Measurements from ENCODE around the gene DENND1C. TPM values are rescaled to one million over a fixed set of nuclear protein-coding genes. Genes with fewer than 3 reads are reported as not detected.

Gene DENND1C
- total RNA-seq, 1 donor from 2014 or later: not detected

- Mint-ChIP-seq H3K4me3 (peak overlapping the region; percentile 87), H3K9me3 (no peaks in the 10 kb centered on the region), H3K36me3 (no peaks in the 10 kb centered on the region), H3K27me3 (ENCODE audit: insufficient read depth, low read depth) (peaks cover 19% of the 10 kb centered on the region), H3K27ac (peak overlapping the region; percentile 44), H3K4me1 (peaks cover 27% of the 10 kb centered on the region)
- Histone ChIP-seq H3K27me3 (no peaks in the 10 kb centered on the region), H3K9me3 (ENCODE audit: low read depth) (no peaks in the 10 kb centered on the region), H3K9ac (no peak overlapping the region), H3K27ac (no peak overlapping the region), H3K36me3 (no peaks in the 10 kb centered on the region), H3K4me3 (peak overlapping the region; percentile 48), H3F3A (ENCODE audit: low read depth) (no peaks in the 10 kb centered on the region), H4K20me1 (ENCODE audit: low read depth) (no peaks in the 10 kb centered on the region), H3K79me2 (ENCODE audit: low read depth) (no peaks in the 10 kb centered on the region), H3K4me1 (no peaks in the 10 kb centered on the region), H3K4me2 (peak overlapping the region; percentile 79), H2AFZ (replicated peaks) (peak overlapping the region; percentile 63)
- TF ChIP-seq, protein P1, sequence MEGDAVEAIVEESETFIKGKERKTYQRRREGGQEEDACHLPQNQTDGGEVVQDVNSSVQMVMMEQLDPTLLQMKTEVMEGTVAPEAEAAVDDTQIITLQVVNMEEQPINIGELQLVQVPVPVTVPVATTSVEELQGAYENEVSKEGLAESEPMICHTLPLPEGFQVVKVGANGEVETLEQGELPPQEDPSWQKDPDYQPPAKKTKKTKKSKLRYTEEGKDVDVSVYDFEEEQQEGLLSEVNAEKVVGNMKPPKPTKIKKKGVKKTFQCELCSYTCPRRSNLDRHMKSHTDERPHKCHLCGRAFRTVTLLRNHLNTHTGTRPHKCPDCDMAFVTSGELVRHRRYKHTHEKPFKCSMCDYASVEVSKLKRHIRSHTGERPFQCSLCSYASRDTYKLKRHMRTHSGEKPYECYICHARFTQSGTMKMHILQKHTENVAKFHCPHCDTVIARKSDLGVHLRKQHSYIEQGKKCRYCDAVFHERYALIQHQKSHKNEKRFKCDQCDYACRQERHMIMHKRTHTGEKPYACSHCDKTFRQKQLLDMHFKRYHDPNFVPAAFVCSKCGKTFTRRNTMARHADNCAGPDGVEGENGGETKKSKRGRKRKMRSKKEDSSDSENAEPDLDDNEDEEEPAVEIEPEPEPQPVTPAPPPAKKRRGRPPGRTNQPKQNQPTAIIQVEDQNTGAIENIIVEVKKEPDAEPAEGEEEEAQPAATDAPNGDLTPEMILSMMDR (IDR thresholded peaks at IDR 0.05): no peak
- TF ChIP-seq EZH2phosphoT487 (IDR thresholded peaks at IDR 0.05) (no peak), EZH2 (IDR thresholded peaks at IDR 0.05) (no peak)
- peak; percentile 96 for DNase-seq (ENCODE audit: low spot score)
Measured at GRCh38 chr19:6516018-6516658, 34.6 kb upstream of the DENND1C start.

DNA sequence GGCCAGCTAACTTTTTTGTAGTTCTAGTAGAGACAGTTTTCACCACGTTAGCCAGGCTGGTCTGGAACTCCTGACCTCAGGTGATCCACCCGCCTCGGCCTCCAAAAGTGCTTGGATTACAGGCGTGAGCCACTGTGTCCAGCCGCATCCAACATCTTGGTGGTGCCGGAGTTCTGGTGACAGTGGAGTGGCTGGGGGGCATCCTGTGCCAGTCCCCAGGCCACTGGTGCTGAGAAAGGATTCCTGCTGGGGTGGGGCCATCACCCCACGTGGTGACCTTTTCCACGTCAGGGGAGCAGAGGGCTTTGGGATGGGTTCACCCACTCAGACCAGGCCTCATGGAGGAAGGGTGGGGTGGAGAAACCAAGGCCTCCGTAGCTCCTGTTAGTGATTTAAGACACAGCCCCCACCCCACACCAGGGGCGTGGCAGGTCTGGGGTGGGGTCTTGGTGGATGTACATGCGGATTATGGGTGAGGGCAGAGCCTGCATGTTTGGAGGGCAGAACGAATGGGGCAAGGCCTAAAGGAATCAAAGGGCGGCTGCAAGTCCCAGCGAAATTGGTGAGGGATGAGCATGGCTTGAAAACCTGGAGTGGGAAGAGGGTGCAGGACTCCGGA is 33.4 kb upstream of the DENND1C start:
- Mint-ChIP-seq H3K27ac (peak overlapping the region; percentile 9), H3K4me3 (peak overlapping the region; percentile 50), H3K27me3 (ENCODE audit: insufficient read depth, low read depth) (peaks cover 17% of the 10 kb centered on the region), H3K9me3 (no peaks in the 10 kb centered on the region), H3K4me1 (peaks cover 27% of the 10 kb centered on the region), H3K36me3 (no peaks in the 10 kb centered on the region)
- Histone ChIP-seq H4K20me1 (ENCODE audit: low read depth) (no peaks in the 10 kb centered on the region), H3K36me3 (no peaks in the 10 kb centered on the region), H3K4me1 (no peaks in the 10 kb centered on the region), H3K9ac (no peak overlapping the region), H3K27ac (no peak overlapping the region), H3K9me3 (ENCODE audit: low read depth) (no peaks in the 10 kb centered on the region), H3K27me3 (no peaks in the 10 kb centered on the region), H3F3A (ENCODE audit: low read depth) (no peaks in the 10 kb centered on the region), H3K4me3 (no peak overlapping the region), H3K79me2 (ENCODE audit: low read depth) (no peaks in the 10 kb centered on the region), H2AFZ (replicated peaks) (no peak overlapping the region), H3K4me2 (no peak overlapping the region)
- no peak for DNase-seq (ENCODE audit: low spot score)
- TF ChIP-seq, protein P1 (IDR thresholded peaks at IDR 0.05): no peak
- TF ChIP-seq EZH2 (IDR thresholded peaks at IDR 0.05): no peak
- no peak for TF ChIP-seq EZH2phosphoT487 (IDR thresholded peaks at IDR 0.05)

GRCh38 chr19:6514089-6514488 is 32.5 kb upstream of the DENND1C start:
- TF ChIP-seq EZH2 (IDR thresholded peaks at IDR 0.05) (no peak), EZH2phosphoT487 (IDR thresholded peaks at IDR 0.05) (no peak)
- TF ChIP-seq, protein P1 (IDR thresholded peaks at IDR 0.05): no peak
- DNase-seq (ENCODE audit: low spot score): no peak
- peaks cover 16% of the 10 kb centered on the region for H3K27me3 Mint-ChIP-seq (ENCODE audit: insufficient read depth, low read depth)
- no peaks in the 10 kb centered on the region for H3K9me3 Mint-ChIP-seq
- Histone ChIP-seq H3K27ac (no peak overlapping the region), H3K36me3 (no peaks in the 10 kb centered on the region), H3K9ac (no peak overlapping the region), H3K4me3 (no peak overlapping the region), H3K4me1 (no peaks in the 10 kb centered on the region), H3K79me2 (ENCODE audit: low read depth) (no peaks in the 10 kb centered on the region), H2AFZ (replicated peaks) (no peak overlapping the region), H3F3A (ENCODE audit: low read depth) (no peaks in the 10 kb centered on the region), H3K4me2 (no peak overlapping the region), H3K9me3 (ENCODE audit: low read depth) (no peaks in the 10 kb centered on the region), H3K27me3 (no peaks in the 10 kb centered on the region), H4K20me1 (ENCODE audit: low read depth) (no peaks in the 10 kb centered on the region)
- H3K27ac Mint-ChIP-seq: no peak overlapping the region
- H3K4me1 Mint-ChIP-seq: peaks cover 27% of the 10 kb centered on the region
- no peak overlapping the region for H3K4me3 Mint-ChIP-seq
- H3K36me3 Mint-ChIP-seq: no peaks in the 10 kb centered on the region

All from neural progenitor cell (in vitro differentiated cells).